ENCODE data around the gene NDRG3.

DNA sequence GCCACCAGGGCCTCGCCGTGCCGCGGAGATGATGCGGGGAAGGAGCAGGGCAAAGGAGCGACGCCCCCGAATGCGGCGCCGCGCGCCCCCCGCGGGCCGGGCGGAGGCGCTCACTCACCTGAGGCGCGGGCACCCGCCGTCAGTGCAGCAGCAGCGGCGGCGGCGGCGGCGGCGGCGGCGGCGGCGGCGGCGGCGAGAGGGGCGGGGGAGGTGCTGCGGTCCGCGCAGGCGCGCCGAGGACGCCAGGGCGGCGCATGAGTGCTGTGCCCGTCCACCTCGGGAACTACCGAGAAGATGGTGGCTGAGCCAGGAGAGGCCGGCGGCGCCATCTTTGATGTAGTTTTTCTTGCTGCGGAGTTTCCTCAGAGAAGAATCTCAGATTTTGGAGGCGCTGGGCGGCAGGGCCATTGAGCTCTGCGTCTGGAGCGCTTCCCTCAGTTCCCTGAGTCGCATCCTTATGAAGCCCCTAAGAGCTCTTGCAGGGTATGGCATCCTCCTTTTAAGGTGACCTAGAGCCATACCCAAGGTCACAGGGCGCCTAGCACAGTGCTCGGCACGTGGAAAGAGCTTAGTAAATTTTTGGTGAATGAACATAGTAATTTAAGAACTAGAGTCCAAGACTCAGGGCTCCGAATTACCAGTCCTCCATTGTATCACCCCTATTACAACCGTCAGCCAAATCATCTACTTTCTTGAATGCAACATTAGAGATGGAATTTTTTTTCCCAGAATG, at the start of gene NDRG3:
- peak; percentile 4; the same call in 1 of the 2 replicates for TF ChIP-seq MAZ (IDR thresholded peaks at IDR 0.05; ENCODE audit: borderline replicate concordance, low read depth, low read length)
- TF ChIP-seq, protein P1, sequence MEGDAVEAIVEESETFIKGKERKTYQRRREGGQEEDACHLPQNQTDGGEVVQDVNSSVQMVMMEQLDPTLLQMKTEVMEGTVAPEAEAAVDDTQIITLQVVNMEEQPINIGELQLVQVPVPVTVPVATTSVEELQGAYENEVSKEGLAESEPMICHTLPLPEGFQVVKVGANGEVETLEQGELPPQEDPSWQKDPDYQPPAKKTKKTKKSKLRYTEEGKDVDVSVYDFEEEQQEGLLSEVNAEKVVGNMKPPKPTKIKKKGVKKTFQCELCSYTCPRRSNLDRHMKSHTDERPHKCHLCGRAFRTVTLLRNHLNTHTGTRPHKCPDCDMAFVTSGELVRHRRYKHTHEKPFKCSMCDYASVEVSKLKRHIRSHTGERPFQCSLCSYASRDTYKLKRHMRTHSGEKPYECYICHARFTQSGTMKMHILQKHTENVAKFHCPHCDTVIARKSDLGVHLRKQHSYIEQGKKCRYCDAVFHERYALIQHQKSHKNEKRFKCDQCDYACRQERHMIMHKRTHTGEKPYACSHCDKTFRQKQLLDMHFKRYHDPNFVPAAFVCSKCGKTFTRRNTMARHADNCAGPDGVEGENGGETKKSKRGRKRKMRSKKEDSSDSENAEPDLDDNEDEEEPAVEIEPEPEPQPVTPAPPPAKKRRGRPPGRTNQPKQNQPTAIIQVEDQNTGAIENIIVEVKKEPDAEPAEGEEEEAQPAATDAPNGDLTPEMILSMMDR (conservative IDR thresholded peaks at IDR 0.05; ENCODE audit: low read depth, low read length): no peak
- TF ChIP-seq POLR2A (IDR thresholded peaks at IDR 0.05; ENCODE audit: low read depth, low read length): no peak
- no peak for TF ChIP-seq RAD21 (IDR thresholded peaks at IDR 0.05; ENCODE audit: low read length)
- TF ChIP-seq BHLHE40 (IDR thresholded peaks at IDR 0.05; ENCODE audit: low read depth, low read length): no peak
- no peak for TF ChIP-seq CEBPB (IDR thresholded peaks at IDR 0.05; ENCODE audit: low read depth, low read length)
- TF ChIP-seq MAFK (IDR thresholded peaks at IDR 0.05; ENCODE audit: low read depth, low read length): no peak
- no peak for TF ChIP-seq SMC3 (IDR thresholded peaks at IDR 0.05; ENCODE audit: low read depth, low read length)
- no peak for TF ChIP-seq RFX5 (IDR thresholded peaks at IDR 0.05; ENCODE audit: low read depth, low read length)
- TF ChIP-seq RCOR1 (IDR thresholded peaks at IDR 0.05; ENCODE audit: insufficient replicate concordance, low read length): no peak
- TF ChIP-seq CHD1 (IDR thresholded peaks at IDR 0.05; ENCODE audit: low read depth, low read length): no peak
